ENCODE measurements around the gene BCL7C.

BCL7C gene

GRCh38 chr16:30918614-30919013, 24.7 kb upstream of the BCL7C start:
- no peaks in the 10 kb centered on the region for H3K9me3 ChIP-seq (ENCODE audit: insufficient read depth, low read depth, low read length)
- H3K36me3 ChIP-seq (ENCODE audit: insufficient read depth, low read length), result no peaks in the 10 kb centered on the region
- TF ChIP-seq CTCF (conservative IDR thresholded peaks at IDR 0.05; ENCODE audit: low read length) (no peak), EZH2phosphoT487 (IDR thresholded peaks at IDR 0.05; ENCODE audit: borderline replicate concordance) (no peak)
- H4K20me1 ChIP-seq (ENCODE audit: insufficient read depth, low read length, poor library complexity, severe bottlenecking), result no peaks in the 10 kb centered on the region
- H3K9ac ChIP-seq (ENCODE audit: low read depth, low read length, poor library complexity, severe bottlenecking), result no peak overlapping the region
- no peaks in the 10 kb centered on the region for H3F3A ChIP-seq (ENCODE audit: low read depth)
- H3K27me3 ChIP-seq (ENCODE audit: insufficient read depth, low read length, poor library complexity, severe bottlenecking), result peaks cover 5% of the 10 kb centered on the region
- H3K4me3 ChIP-seq (ENCODE audit: low read length, poor library complexity, severe bottlenecking), result no peak overlapping the region
- H3K79me2 ChIP-seq (ENCODE audit: insufficient read depth, low read length), result peaks cover 2% of the 10 kb centered on the region; the same call in 1 of the 2 replicates
- H2AFZ ChIP-seq (ENCODE audit: low read length), result no peak overlapping the region
- no peak overlapping the region for H3K4me2 ChIP-seq (ENCODE audit: low read depth, low read length, poor library complexity, severe bottlenecking)
- H3K9me2 ChIP-seq (replicated peaks; ENCODE audit: low read depth, low read length), result no peaks in the 10 kb centered on the region
- no peaks in the 10 kb centered on the region for H3K4me1 ChIP-seq (ENCODE audit: insufficient read depth, low read length, poor library complexity, severe bottlenecking)

GRCh38 chr16:30914830-30915229, 21.0 kb upstream of the BCL7C start:
- peaks cover 27% of the 10 kb centered on the region for H3K27me3 ChIP-seq (ENCODE audit: insufficient read depth, low read length, poor library complexity, severe bottlenecking)
- H3F3A ChIP-seq (ENCODE audit: low read depth), result no peaks in the 10 kb centered on the region
- H3K9me3 ChIP-seq (ENCODE audit: insufficient read depth, low read depth, low read length), result no peaks in the 10 kb centered on the region
- no peak overlapping the region for H3K9ac ChIP-seq (ENCODE audit: low read depth, low read length, poor library complexity, severe bottlenecking)
- no peaks in the 10 kb centered on the region for H3K79me2 ChIP-seq (ENCODE audit: insufficient read depth, low read length)
- H3K9me2 ChIP-seq (replicated peaks; ENCODE audit: low read depth, low read length), result no peaks in the 10 kb centered on the region
- H2AFZ ChIP-seq (ENCODE audit: low read length), result no peak overlapping the region
- H3K36me3 ChIP-seq (ENCODE audit: insufficient read depth, low read length), result no peaks in the 10 kb centered on the region
- TF ChIP-seq EZH2phosphoT487 (IDR thresholded peaks at IDR 0.05; ENCODE audit: borderline replicate concordance) (no peak), CTCF (conservative IDR thresholded peaks at IDR 0.05; ENCODE audit: low read length) (no peak)
- H3K4me2 ChIP-seq (ENCODE audit: low read depth, low read length, poor library complexity, severe bottlenecking), result no peak overlapping the region
- no peaks in the 10 kb centered on the region for H4K20me1 ChIP-seq (ENCODE audit: insufficient read depth, low read length, poor library complexity, severe bottlenecking)
- no peak overlapping the region for H3K4me3 ChIP-seq (ENCODE audit: low read length, poor library complexity, severe bottlenecking)
- no peaks in the 10 kb centered on the region for H3K4me1 ChIP-seq (ENCODE audit: insufficient read depth, low read length, poor library complexity, severe bottlenecking)

GRCh38 chr16:30912794-30913412, 19.0 kb upstream of the BCL7C start:
- Histone ChIP-seq H3K4me1 (ENCODE audit: insufficient read depth, low read length, poor library complexity, severe bottlenecking) (no peaks in the 10 kb centered on the region), H3K9me2 (replicated peaks; ENCODE audit: low read depth, low read length) (no peaks in the 10 kb centered on the region), H3K9me3 (ENCODE audit: insufficient read depth, low read depth, low read length) (no peaks in the 10 kb centered on the region), H2AFZ (ENCODE audit: low read length) (no peak overlapping the region), H3F3A (ENCODE audit: low read depth) (no peaks in the 10 kb centered on the region), H3K27me3 (ENCODE audit: insufficient read depth, low read length, poor library complexity, severe bottlenecking) (peaks cover 42% of the 10 kb centered on the region), H3K4me2 (ENCODE audit: low read depth, low read length, poor library complexity, severe bottlenecking) (no peak overlapping the region), H3K79me2 (ENCODE audit: insufficient read depth, low read length) (no peaks in the 10 kb centered on the region), H3K4me3 (ENCODE audit: low read length, poor library complexity, severe bottlenecking) (no peak overlapping the region), H4K20me1 (ENCODE audit: insufficient read depth, low read length, poor library complexity, severe bottlenecking) (no peaks in the 10 kb centered on the region), H3K9ac (ENCODE audit: low read depth, low read length, poor library complexity, severe bottlenecking) (no peak overlapping the region), H3K36me3 (ENCODE audit: insufficient read depth, low read length) (no peaks in the 10 kb centered on the region)
- TF ChIP-seq EZH2phosphoT487 (IDR thresholded peaks at IDR 0.05; ENCODE audit: borderline replicate concordance) (no peak), CTCF (conservative IDR thresholded peaks at IDR 0.05; ENCODE audit: low read length) (no peak)

All from Loucy (cell line).